GM19463 (cell line): ENCODE measurements around the gene CLCF1.
A peak's percentile ranks its signal among the peaks of the same experiment; 100 is the strongest.
"Not testable (repeated sequence)": the region's sequence is repeated elsewhere in the genome, so short reads cannot be mapped to it uniquely, and the experiment has no call there.

ENCODE experiments used
- ATAC-seq: cut with Tn5 transposase; IDR thresholded peaks from one replicate; pipeline ENCODE4 v1.9.1; 2021; ENCODE audit warnings: mild to moderate bottlenecking, moderate library complexity; ENCODE audit not compliant: unreplicated experiment

Gene CLCF1

GRCh38 chr11:67345247-67345919, 28.0 kb downstream of the CLCF1 start:
- no peak for ATAC-seq

GRCh38 chr11:67344264-67344663, 29.1 kb downstream of the CLCF1 start:
- no peak for ATAC-seq

GRCh38 chr11:67337257-67337656, 36.1 kb downstream of the CLCF1 start:
- no peak for ATAC-seq

GRCh38 chr11:67332081-67332691, 41.2 kb downstream of the CLCF1 start:
- ATAC-seq: no peak

- ATAC-seq: no peak
These were observed 49.9 kb downstream of the CLCF1 start for GRCh38 chr11:67323526-67323925.

- no peak for ATAC-seq
These were observed 51.3 kb downstream of the CLCF1 start for GRCh38 chr11:67322049-67322448.

- no peak for ATAC-seq
These were observed 52.0 kb downstream of the CLCF1 start for GRCh38 chr11:67321313-67321871.

- no peak for ATAC-seq
These were observed 52.7 kb downstream of the CLCF1 start for GRCh38 chr11:67320691-67321090.

GRCh38 chr11:67320011-67320410, 53.4 kb downstream of the CLCF1 start:
- no peak for ATAC-seq

GRCh38 chr11:67318876-67319275, 54.5 kb downstream of the CLCF1 start:
- not testable (repeated sequence) for ATAC-seq

- ATAC-seq: no peak
These were observed 55.4 kb downstream of the CLCF1 start for GRCh38 chr11:67317888-67318555.

GRCh38 chr11:67317205-67317887, 56.1 kb downstream of the CLCF1 start:
- peak; percentile 73 for ATAC-seq

GRCh38 chr11:67316882-67317204, 56.6 kb downstream of the CLCF1 start:
- no peak for ATAC-seq

- ATAC-seq: no peak
These were observed 58.0 kb downstream of the CLCF1 start for GRCh38 chr11:67315325-67315909.

GRCh38 chr11:67314218-67314617, 59.2 kb downstream of the CLCF1 start:
- ATAC-seq: no peak
